Mesenchymal stem cell (in vitro differentiated cells and primary cell): ENCODE measurements around the gene ACACA.

Experiments used
- DNase-seq: peaks from one replicate; pipeline ENCODE4 v3.0.0-alpha.2; 2013
- H2AFZ ChIP-seq: one replicate; pipeline ENCODE4 v1.6.1; 2013; ENCODE audit warnings: low read depth, mild to moderate bottlenecking, control low read depth, inconsistent platforms, low read length, moderate library complexity
- H2AK5ac ChIP-seq: 2 replicates; pipeline ENCODE4 v1.6.1; 2013; ENCODE audit warnings: low read length, moderate library complexity, mild to moderate bottlenecking, inconsistent platforms; ENCODE audit not compliant: severe bottlenecking
- H2BK120ac ChIP-seq: one replicate; pipeline ENCODE4 v1.6.1; 2013; ENCODE audit warnings: low read depth, mild to moderate bottlenecking, inconsistent platforms, low read length, moderate library complexity
- H2BK12ac ChIP-seq, 2 experiments: one replicate each; pipeline ENCODE4 v1.6.1; 2013; ENCODE audit warnings: inconsistent platforms in 2 of 2, low read length in 2 of 2, mild to moderate bottlenecking in 2 of 2, moderate library complexity in 2 of 2, control low read depth in 1 of 2
- H2BK15ac ChIP-seq: one replicate; pipeline ENCODE4 v1.6.1; 2013; ENCODE audit warnings: mild to moderate bottlenecking, low read depth, inconsistent platforms; ENCODE audit not compliant: poor library complexity, severe bottlenecking
- H2BK5ac ChIP-seq: 2 replicates; pipeline ENCODE4 v1.6.1; 2013; ENCODE audit warnings: low read depth, mild to moderate bottlenecking, low read length, control low read depth, inconsistent platforms; ENCODE audit not compliant: poor library complexity, severe bottlenecking
- H3K14ac ChIP-seq, 2 experiments: one replicate each; pipeline ENCODE4 v1.6.1; 2013; ENCODE audit warnings: inconsistent platforms in 2 of 2, low read length in 2 of 2, control low read depth in 1 of 2, mild to moderate bottlenecking in 1 of 2, moderate library complexity in 1 of 2
- H3K18ac ChIP-seq, 2 experiments: one replicate each; pipeline ENCODE4 v1.6.1; 2013; ENCODE audit warnings: inconsistent platforms in 2 of 2, low read length in 2 of 2, control low read depth in 1 of 2, low read depth in 1 of 2, mild to moderate bottlenecking in 1 of 2
- H3K23ac ChIP-seq, 2 experiments: one replicate each; pipeline ENCODE4 v1.6.1; 2013; ENCODE audit warnings: inconsistent platforms in 2 of 2, low read length in 2 of 2, mild to moderate bottlenecking in 2 of 2, moderate library complexity in 2 of 2, control low read depth in 1 of 2
- H3K27ac ChIP-seq: 2 replicates; pipeline ENCODE4 v1.5.1; 2013; ENCODE audit warnings: mild to moderate bottlenecking, moderate library complexity, low read length, control low read depth, inconsistent platforms; ENCODE audit not compliant: poor library complexity, severe bottlenecking
- H3K27me3 ChIP-seq, 2 experiments: 2 replicates each; pipeline versions ENCODE4 v1.6.1 to v1.7.0; 2013; ENCODE audit warnings: low read length in 2 of 2, mild to moderate bottlenecking in 2 of 2, moderate library complexity in 2 of 2, control low read depth in 1 of 2, inconsistent platforms in 1 of 2; ENCODE audit not compliant: control insufficient read depth in 1 of 2, insufficient read depth in 1 of 2
- H3K36me3 ChIP-seq, 2 experiments: 2 replicates each; pipeline versions ENCODE4 v1.6.1 to v1.7.0; 2013; ENCODE audit warnings: low read length in 2 of 2, control low read depth in 1 of 2, inconsistent platforms in 1 of 2, low read depth in 1 of 2, mild to moderate bottlenecking in 1 of 2; ENCODE audit not compliant: insufficient read depth in 2 of 2, control insufficient read depth in 1 of 2
- H3K4ac ChIP-seq, 2 experiments: one replicate each; pipeline ENCODE4 v1.6.1; 2013; ENCODE audit warnings: inconsistent platforms in 2 of 2, low read length in 2 of 2, mild to moderate bottlenecking in 2 of 2, moderate library complexity in 2 of 2, control low read depth in 1 of 2, low read depth in 1 of 2
- H3K4me1 ChIP-seq: 2 replicates; pipeline ENCODE4 v1.6.1; 2013; ENCODE audit warnings: low read depth, low read length, control low read depth; ENCODE audit not compliant: control insufficient read depth, insufficient read depth
- H3K4me2 ChIP-seq: 2 replicates; pipeline ENCODE4 v1.6.1; 2013; ENCODE audit warnings: low read length, mild to moderate bottlenecking, inconsistent platforms; ENCODE audit not compliant: poor library complexity, severe bottlenecking
- H3K4me3 ChIP-seq, 2 experiments: 2 replicates each; pipeline versions ENCODE4 v1.5.1 to v1.7.0; 2013; ENCODE audit warnings: low read length in 2 of 2, mild to moderate bottlenecking in 2 of 2, control low read depth in 1 of 2, low read depth in 1 of 2; ENCODE audit not compliant: insufficient read depth in 1 of 2
- H3K79me1 ChIP-seq: replicated peaks from 2 replicates; pipeline ENCODE4 v1.6.1; 2013; ENCODE audit warnings: mild to moderate bottlenecking, control low read depth, low read length, inconsistent platforms; ENCODE audit not compliant: poor library complexity, severe bottlenecking
- H3K9ac ChIP-seq: 2 replicates; pipeline ENCODE4 v1.7.0; 2013; ENCODE audit warnings: mild to moderate bottlenecking, low read length, moderate library complexity
- H3K9me3 ChIP-seq: 2 replicates; pipeline ENCODE4 v1.7.0; 2013; ENCODE audit warnings: mild to moderate bottlenecking, low read length; ENCODE audit not compliant: control insufficient read depth
- H4K8ac ChIP-seq: one replicate; pipeline ENCODE4 v1.6.1; 2013; ENCODE audit warnings: inconsistent platforms, mild to moderate bottlenecking, low read length, moderate library complexity
- H4K91ac ChIP-seq: one replicate; pipeline ENCODE4 v1.6.1; 2013; ENCODE audit warnings: mild to moderate bottlenecking, low read length, inconsistent platforms
- WGBS: methylation state at CpG from one replicate; pipeline ENCODE4 v1.1.7; 2013; ENCODE audit warnings: mixed read lengths; 5-methylcytosine and 5-hydroxymethylcytosine counted together

ACACA gene

GRCh38 chr17:37422971-37423625 lies 16.5 kb upstream of the ACACA start:
- Histone ChIP-seq H2AK5ac (no peak overlapping the region), H3K18ac (no peak overlapping the region), H3K36me3 (peaks cover 32 to 69% of the 10 kb centered on the region in 2 experiments), H3K79me1 (peaks cover 35% of the 10 kb centered on the region), H2BK5ac (no peak overlapping the region), H3K9me3 (no peaks in the 10 kb centered on the region), H3K23ac (no peak overlapping the region), H3K27ac (no peak overlapping the region), H3K27me3 (no peaks in the 10 kb centered on the region), H4K91ac (no peak overlapping the region), H3K9ac (no peak overlapping the region), H2AFZ (no peak overlapping the region), H3K4me3 (no peak overlapping the region), H3K4me2 (no peak overlapping the region), H3K14ac (no peak overlapping the region), H3K4me1 (no peaks in the 10 kb centered on the region), H2BK15ac (peak overlapping the region; percentile 12), H3K4ac (no peak overlapping the region), H4K8ac (no peak overlapping the region), H2BK12ac (no peak overlapping the region), H2BK120ac (no peak overlapping the region)
- WGBS: 63% methylated on average over 4 of the region's 4 CpGs
- no peak for DNase-seq

DNA sequence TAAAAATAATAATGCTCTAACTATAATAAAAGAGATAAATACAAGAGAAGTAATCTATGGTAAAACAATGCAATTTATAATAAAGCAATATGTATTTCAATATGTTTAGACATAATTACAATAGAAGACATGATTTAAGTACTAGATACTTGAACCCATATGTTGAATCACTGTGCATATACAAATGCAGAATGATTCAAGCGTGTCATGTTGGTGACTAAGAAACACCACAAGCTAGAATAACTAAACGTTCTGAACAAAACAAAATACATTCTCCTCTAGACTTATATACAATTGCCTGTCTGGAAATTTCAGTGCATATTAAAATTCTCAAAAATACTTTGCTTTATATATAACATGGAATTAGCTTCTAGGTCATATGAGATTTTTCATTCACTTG lies 11.2 kb upstream of the ACACA start:
- 48% methylated on average over 2 of the region's 2 CpGs for WGBS
- no peak overlapping the region for H2BK15ac ChIP-seq

DNA sequence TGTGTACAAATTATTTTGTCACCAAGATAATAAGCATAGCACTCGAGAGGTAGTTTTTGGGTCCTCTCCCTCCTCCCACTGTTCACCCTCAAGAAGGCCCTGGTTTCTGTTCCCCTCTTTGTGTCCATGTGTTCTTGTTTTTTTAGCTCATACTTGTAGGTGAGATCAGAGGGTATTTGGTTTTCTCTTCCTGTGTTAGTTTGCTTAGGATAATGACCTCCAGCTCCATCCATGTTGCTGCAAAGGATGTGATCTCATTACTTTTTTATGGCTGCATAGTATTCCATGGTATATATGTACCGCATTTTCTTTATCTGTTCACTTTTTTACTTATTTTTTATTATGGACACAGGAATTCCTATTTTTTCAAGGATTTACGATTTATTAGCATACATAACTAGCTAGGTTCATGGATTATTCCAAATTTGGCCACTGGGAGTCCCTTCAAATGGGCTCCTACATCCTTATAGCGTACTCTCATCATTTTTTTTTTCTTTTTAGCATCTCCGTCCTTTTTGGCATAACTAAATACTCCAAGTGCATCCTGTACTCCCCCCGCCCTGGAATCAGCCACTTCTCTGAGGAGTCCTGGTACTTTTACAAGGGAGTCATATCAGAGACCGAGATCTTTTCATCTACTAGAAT lies 7.4 kb upstream of the ACACA start:
- H3K4ac ChIP-seq: no peak overlapping the region
- H4K91ac ChIP-seq: no peak overlapping the region
- 95% methylated on average over 6 of the region's 7 CpGs for WGBS

More for the DNA sequence above, 11.2 kb upstream of the ACACA start:
- Histone ChIP-seq H2BK120ac (no peak overlapping the region), H3K36me3 (peaks cover 31 to 59% of the 10 kb centered on the region in 2 experiments), H3K4me2 (no peak overlapping the region), H3K4me3 (no peak overlapping the region), H3K4ac (no peak overlapping the region), H2BK5ac (no peak overlapping the region), H3K9me3 (no peaks in the 10 kb centered on the region), H3K79me1 (peaks cover 35% of the 10 kb centered on the region), H4K91ac (no peak overlapping the region), H2BK12ac (no peak overlapping the region), H3K4me1 (no peaks in the 10 kb centered on the region), H3K9ac (no peak overlapping the region), H3K27ac (no peak overlapping the region), H2AK5ac (no peak overlapping the region), H3K18ac (no peak overlapping the region), H4K8ac (no peak overlapping the region), H3K23ac (no peak overlapping the region), H2AFZ (no peak overlapping the region), H3K14ac (no peak overlapping the region), H3K27me3 (no peaks in the 10 kb centered on the region)
- peak; percentile 20 for DNase-seq

GRCh38 chr17:37410357-37410756 lies 3.7 kb upstream of the ACACA start:
- no peak overlapping the region for H3K4ac ChIP-seq
- H3K4me3 ChIP-seq: no peak overlapping the region
- H4K8ac ChIP-seq: no peak overlapping the region
- no peak overlapping the region for H2BK120ac ChIP-seq
- no peak overlapping the region for H3K4me2 ChIP-seq
- no peak overlapping the region for H3K14ac ChIP-seq
- H3K23ac ChIP-seq: no peak overlapping the region
- no peak for DNase-seq
- H2AFZ ChIP-seq: no peak overlapping the region
- peaks cover 7% of the 10 kb centered on the region for H3K4me1 ChIP-seq
- no peaks in the 10 kb centered on the region for H3K27me3 ChIP-seq
- H3K9ac ChIP-seq: no peak overlapping the region
- 96% methylated on average over 3 of the region's 3 CpGs for WGBS
- H2BK5ac ChIP-seq: no peak overlapping the region
- H3K9me3 ChIP-seq: no peaks in the 10 kb centered on the region
- H3K27ac ChIP-seq: no peak overlapping the region
- no peak overlapping the region for H2BK15ac ChIP-seq
- no peak overlapping the region for H4K91ac ChIP-seq
- peaks cover 14 to 53% of the 10 kb centered on the region in 2 experiments for H3K36me3 ChIP-seq
- peaks cover 22% of the 10 kb centered on the region for H3K79me1 ChIP-seq
- no peak overlapping the region for H2BK12ac ChIP-seq
- no peak overlapping the region for H3K18ac ChIP-seq
- H2AK5ac ChIP-seq: no peak overlapping the region

More for the DNA sequence above, 7.4 kb upstream of the ACACA start:
- Histone ChIP-seq H2BK12ac (no peak overlapping the region), H2BK15ac (no peak overlapping the region), H2BK120ac (no peak overlapping the region), H3K14ac (no peak overlapping the region), H2AK5ac (no peak overlapping the region), H2BK5ac (no peak overlapping the region), H3K9me3 (no peaks in the 10 kb centered on the region), H4K8ac (no peak overlapping the region), H3K18ac (no peak overlapping the region), H3K23ac (no peak overlapping the region), H2AFZ (no peak overlapping the region), H3K4me1 (no peaks in the 10 kb centered on the region), H3K36me3 (peaks cover 28 to 71% of the 10 kb centered on the region in 2 experiments), H3K79me1 (peaks cover 27% of the 10 kb centered on the region), H3K4me3 (no peak overlapping the region), H3K27me3 (no peaks in the 10 kb centered on the region), H3K9ac (no peak overlapping the region), H3K4me2 (no peak overlapping the region), H3K27ac (no peak overlapping the region)
- no peak for DNase-seq
